ENCODE measurements around the gene DENND2A. TPM values are rescaled to one million over a fixed set of nuclear protein-coding genes. Genes with fewer than 3 reads are reported as not detected.

DENND2A gene
- total RNA-seq, 1 donor from 2014 or later, result 24.9 TPM

GRCh38 chr7:140619176-140619575 lies 21.4 kb downstream of the DENND2A start:
- no peak for DNase-seq

GRCh38 chr7:140618306-140618705 lies 22.3 kb downstream of the DENND2A start:
- no peak for DNase-seq

GRCh38 chr7:140617081-140617480 lies 23.5 kb downstream of the DENND2A start:
- DNase-seq, result no peak

- DNase-seq, result no peak
These were observed 24.3 kb downstream of the DENND2A start for GRCh38 chr7:140616328-140616727.

- no peak for DNase-seq
These were observed 29.0 kb downstream of the DENND2A start for GRCh38 chr7:140611641-140612040.

- DNase-seq, result no peak
These were observed 30.1 kb downstream of the DENND2A start for GRCh38 chr7:140610204-140611165.

GRCh38 chr7:140609646-140610045 lies 31.0 kb downstream of the DENND2A start:
- DNase-seq, result peak; percentile 55

- peak; percentile 56 for DNase-seq
These were observed 33.1 kb downstream of the DENND2A start for GRCh38 chr7:140607441-140607989.

GRCh38 chr7:140605337-140605736 lies 35.3 kb downstream of the DENND2A start:
- peak; percentile 68 for DNase-seq

GRCh38 chr7:140604760-140605159 lies 35.9 kb downstream of the DENND2A start:
- peak; percentile 97 for DNase-seq

- no peak for DNase-seq
These were observed 36.5 kb downstream of the DENND2A start for GRCh38 chr7:140604076-140604475.

GRCh38 chr7:140601566-140602174 lies 38.9 kb downstream of the DENND2A start:
- no peak for DNase-seq

GRCh38 chr7:140600341-140600740 lies 40.3 kb downstream of the DENND2A start:
- DNase-seq, result no peak

GRCh38 chr7:140597428-140597949 lies 43.1 kb downstream of the DENND2A start:
- DNase-seq, result no peak

GRCh38 chr7:140596519-140597427 lies 43.8 kb downstream of the DENND2A start:
- DNase-seq, result peak; percentile 27

GRCh38 chr7:140595468-140596092 lies 45.0 kb downstream of the DENND2A start:
- no peak for DNase-seq

GRCh38 chr7:140594131-140594691 lies 46.4 kb downstream of the DENND2A start:
- no peak for DNase-seq

GRCh38 chr7:140593672-140593982 lies 47.0 kb downstream of the DENND2A start:
- DNase-seq, result no peak

GRCh38 chr7:140592964-140593671 lies 47.5 kb downstream of the DENND2A start:
- DNase-seq, result no peak

- DNase-seq, result no peak
These were observed 49.3 kb downstream of the DENND2A start for GRCh38 chr7:140591180-140591902.
